DMS 273 (cell line): ENCODE data around the gene PIGM.

Experiments used
- DNase-seq: peaks from one replicate; lab custom pipeline; 2025; ENCODE audit not compliant: unreplicated experiment; lab: John Stamatoyannopoulos, UW

The PIGM gene

DNA sequence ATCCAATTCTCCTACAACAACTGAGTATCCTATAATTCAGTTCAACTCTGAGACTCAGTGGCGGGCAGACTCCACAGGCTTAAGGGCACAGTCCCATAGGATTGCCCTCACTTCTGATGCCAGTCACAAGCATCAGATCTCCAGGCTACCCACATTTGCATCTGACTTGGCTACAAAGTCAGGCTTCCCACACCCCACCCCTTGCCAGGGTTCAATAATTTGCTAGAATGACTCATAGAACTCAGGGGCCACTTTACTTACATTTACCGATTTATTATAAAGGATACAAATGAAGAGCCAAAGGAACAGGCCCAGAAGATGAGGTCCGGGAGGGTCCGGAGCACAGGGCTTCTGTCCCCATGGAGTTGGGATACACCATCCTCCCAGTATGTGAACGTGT, 41.8 kb downstream of the PIGM start:
- DNase-seq, result no peak

DNA sequence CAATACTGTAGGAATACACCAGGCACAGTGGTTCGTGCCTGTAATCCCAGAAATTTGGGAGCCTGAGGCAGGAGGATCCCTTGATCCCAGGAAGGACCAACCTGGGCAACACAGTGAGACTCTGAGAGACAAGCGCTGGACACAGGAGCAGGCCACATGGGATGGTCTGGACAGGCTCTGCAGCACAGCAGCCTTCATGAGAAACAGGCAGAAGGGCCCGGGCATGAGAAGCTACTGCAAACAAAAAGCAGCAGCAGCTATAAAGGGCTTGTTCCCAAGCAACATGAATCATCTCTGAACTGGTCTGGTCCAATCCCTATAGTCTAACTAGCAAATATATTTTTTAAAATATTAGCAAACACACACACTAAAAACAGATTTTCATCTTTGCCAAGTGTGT, 42.2 kb downstream of the PIGM start:
- DNase-seq, result no peak

DNA sequence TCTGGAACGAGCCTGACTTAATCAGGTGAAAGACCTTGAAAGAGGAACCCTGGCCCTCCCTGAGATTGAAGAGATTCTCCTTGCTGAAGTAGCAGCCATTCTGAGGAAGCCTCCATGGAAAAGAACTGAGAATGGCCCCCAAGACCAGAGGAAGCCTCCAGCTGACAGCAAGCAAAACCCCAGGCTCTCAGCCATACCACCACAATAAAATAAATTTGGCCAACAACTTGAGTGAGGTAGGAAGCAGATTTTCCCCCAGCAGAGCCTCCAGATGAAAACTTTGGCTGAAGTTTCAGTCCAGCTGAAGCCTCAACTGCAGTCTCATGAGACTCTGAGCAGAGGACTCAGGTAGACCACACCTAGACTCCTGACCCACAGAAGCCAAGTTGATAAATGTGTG, 43.8 kb downstream of the PIGM start:
- DNase-seq, result no peak

DNA sequence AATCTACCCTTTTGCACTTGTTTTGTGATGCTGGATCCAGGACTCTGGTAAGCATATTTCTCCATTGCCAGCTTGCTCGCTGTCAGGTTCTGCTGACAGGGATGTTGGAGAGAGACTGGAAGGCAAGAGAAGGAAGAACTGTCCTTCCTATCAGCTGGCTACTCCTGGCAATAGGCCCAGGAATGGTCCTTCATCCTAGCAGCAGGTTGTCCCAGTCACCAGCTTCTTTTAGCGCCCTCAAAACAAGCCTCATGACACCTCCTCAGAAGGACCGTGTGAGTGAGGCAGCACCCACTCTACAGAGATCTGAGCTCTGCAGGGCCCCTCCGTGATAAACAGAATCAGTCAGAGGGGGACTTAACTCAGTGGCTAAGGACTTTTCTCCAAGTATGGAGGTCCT, 44.6 kb downstream of the PIGM start:
- DNase-seq, result no peak

DNA sequence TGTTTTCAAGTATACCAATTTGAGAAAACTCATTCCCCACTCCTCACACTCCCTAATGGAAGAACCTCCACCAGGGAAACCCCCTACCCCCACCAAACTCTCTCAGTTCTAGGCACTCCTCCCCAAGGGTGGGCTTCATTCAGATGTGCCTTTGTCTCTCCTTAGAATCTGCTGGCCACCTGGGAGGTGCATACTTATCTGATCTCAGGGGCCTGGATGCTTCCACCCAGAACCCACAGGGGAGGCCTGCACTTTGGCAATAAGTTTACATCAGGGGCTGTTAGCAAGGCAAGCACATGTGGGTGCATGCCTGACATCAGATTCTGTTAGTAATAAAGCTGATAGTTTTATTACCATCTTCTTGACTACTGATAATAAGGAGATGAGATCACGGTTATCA, 45.3 kb downstream of the PIGM start:
- no peak for DNase-seq

DNA sequence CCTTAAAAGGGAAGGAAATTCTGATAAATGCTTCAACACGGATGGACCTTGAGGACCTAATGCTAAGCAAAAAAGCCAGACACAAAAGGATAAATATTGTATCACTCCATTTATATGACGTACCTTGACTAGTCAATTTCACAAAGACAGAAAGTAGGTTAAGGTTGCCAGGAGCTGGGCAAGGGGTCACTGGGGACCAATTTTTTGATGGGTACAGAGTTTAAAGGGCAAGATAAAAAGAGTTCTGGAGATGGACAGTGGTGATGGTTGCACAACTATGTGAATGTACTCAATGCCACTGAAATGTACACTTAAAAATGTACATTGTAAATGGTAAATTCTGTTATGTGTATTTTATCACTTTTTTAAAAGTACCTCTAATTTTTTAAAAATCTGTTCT, 45.7 kb downstream of the PIGM start:
- no peak for DNase-seq

DNA sequence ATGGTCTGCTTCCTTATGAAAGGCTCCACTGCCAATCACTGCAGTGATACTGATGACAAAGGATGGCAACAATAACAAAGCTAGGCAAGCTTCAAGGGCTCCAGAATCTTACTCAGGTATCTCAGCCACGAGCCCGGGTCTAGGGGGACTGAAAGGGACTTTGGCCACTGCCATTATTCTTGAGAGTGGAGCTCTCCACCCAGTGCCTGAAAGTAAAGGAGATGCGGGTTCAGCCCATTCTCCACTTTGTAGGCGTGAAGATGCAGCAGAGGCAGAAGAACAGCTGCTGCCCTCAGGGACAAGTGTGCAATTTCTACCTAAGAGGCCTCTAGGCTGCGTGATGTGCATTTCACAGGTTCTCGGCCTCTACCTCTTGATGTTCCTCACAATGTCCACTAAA, 46.3 kb downstream of the PIGM start:
- no peak for DNase-seq

DNA sequence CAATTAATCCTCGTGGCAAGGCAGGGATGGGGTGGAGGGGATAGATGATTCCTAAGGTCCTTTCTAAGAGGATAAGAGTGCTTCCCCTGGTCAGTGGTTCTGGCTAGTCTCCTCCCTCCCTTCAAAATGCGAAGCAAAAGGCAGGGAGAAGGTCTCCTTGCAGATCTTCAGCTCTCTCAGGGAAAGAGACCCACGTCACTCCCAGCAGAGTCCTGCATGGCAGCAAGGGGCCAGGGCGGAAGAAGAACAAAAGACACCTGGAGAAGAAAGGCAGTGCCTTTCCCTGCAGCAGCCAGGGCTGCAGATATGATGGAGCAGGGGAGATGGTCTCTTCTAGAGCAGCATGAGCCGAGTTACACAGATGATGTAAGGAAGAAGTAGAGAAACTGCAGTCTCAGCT, 48.1 kb downstream of the PIGM start:
- DNase-seq, result no peak

DNA sequence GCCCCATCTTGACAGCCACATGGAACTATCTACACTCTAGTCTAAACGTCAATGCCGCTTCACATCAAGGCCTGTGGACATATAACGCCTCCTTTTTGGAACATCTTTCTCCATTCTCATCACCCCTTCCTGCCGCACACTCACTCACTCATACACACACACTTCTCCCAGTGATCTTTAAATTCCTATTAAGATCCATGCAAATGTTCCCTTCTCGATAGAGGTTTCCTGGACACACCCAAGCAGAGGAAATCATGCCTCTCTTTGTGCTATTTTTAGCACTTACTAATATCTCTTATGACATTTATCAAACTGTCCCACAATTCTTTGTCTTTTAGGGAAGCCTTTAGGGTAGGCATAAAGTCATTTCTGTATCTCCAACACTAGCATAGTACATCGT, 49.5 kb downstream of the PIGM start:
- DNase-seq, result no peak

DNA sequence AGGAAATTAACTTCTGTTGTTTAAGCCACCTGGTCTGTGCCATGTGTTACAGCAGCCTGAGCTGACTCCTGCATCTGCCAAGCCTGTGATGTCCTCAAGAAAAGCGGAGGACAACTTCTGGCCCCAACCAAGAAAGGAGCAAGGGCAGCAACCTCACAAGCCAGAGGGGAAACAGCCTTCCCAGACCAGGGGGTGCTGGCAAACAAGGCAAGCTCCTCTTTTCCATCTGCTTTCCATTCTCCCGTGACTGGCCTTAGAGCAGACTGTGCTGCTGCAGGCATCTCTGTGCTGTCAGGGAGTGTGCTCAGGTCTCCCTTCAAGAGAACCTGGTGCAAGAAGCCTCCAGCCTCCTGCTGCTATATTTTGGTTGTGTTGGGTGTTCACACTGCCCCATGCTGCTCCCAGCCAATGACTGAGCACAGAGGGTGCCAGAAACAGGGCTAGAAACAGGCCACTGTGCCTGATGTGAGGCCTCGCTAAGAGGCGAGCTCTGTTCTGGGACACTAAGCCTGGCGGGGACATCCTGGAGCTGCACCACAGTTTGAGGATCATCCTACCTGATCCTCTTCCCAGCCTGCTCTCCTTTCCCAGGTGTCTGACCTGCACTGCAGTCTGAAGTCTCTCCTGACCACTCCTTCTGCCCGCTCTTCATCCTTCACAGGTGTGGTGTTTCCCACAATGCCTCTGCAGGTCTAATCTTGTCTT, 50.3 kb downstream of the PIGM start:
- DNase-seq, result no peak

DNA sequence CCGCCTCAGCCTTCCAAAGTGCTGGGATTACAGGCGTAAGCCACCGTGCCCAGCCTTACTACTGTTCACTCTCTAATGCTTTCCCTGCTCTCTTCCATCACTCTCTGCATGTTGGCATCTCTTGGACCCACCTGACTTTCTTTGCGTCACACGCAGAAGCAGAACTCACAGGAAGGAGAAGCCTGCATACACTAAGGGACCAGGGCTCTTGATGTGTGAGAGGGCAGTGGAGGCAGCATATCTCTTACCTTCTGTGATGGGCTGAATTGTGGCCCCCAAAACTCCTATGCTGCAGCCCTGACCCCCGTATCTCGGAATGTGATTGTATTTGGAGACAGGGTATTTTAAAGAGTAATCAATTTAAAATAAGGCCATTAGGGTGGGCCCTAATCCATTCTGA, 51.0 kb downstream of the PIGM start:
- DNase-seq, result no peak

DNA sequence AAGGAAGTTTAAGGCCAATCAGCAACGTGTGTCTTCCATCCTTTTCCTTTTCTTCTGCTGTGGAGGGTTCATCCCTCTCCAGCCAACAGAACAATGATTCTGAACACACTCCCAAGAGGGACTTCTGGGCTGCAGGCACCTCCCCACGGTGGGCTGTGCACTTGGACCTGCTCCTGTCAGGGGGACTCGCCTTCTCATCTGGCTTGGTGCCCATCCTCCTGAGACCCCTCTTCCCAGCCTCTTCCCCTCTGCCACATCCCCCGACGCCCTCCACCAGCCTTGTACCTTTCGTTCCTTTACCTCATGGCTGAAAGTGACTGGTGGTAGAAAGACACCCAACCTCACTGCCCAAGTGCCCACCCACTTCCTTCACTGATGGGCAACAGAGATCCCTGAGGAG, 51.7 kb downstream of the PIGM start:
- DNase-seq, result no peak

DNA sequence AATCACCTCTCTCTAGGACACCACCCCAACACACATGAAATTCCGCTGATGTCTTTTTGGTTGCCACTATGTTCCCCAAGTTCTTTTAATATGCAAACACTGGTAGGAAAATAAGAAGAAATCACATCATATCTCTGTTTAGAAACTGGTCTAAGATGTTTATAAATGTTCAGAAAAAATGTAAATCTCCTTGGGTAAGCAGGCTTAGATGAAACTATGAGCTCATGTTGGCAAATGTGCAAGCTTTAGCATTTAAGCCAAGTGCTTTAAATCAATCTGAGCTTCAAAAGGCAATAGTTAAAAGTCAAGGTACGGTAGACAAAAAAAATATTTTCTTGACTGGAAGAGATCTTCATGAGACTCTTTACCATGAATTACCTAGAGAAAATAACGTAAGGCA, 52.5 kb downstream of the PIGM start:
- no peak for DNase-seq

DNA sequence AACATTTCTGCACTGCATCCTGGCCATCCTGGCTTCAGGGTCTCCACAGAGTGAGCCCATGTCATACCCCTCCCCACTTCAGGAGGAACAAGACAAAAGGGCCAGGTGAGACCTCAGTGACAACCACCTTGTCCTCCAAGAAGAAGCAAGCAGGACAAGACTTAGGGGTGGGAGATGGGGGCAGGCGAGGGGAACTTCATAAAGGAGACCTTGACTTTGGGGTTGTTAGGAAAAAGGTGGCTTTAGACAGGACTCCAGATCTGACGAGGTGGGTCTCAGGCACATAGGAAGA, 53.7 kb downstream of the PIGM start:
- no peak for DNase-seq

DNA sequence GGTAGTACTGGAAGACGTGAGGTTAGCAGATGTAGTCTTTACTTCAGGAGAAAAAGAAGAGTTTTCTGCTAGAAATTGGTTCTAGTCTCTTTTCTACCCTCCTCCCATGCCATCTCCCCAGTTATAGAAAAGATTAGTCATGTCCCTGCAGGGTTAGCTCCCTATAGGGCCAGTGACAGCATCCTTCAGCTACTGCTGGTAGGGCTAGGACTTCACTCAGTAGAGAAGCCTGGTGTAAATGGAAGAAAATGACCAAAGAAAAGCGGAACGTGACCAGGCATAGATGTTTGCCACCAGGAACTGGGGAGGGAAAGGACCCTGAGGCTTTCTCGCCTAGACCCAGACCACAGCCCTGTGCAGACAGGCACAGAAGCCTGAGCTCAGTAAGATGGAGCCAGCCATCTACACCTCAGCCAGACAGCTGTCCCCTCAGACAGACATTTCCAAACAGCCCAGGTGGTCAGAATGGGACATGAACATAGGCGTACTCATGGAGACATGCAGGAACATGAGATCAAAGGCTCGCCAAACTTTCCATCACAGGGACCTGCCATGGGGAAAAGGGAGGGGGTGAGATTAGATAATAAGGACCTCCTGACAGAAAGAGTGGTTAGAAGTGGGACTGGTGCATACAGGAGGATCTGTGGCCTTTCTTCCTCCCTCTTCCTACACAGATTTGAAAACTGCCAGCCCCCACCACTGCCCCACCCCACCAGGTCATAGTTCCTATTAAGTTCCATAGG, 54.3 kb downstream of the PIGM start:
- DNase-seq, result no peak
